Type B pancreatic cell (in vitro differentiated cells): Measurements from ENCODE around the gene PPP1R37. TPM values are rescaled to one million over a fixed set of nuclear protein-coding genes. Genes with fewer than 3 reads are reported as not detected.

Source experiments
- DNase-seq: peaks from one replicate; pipeline ENCODE4 v3.0.0; 2021; ENCODE audit warnings: mixed read lengths; ENCODE audit not compliant: unreplicated experiment; ENCODE audit errors: extremely low spot score
- H3K27ac Mint-ChIP-seq: 2 replicates; pipeline ENCODE4 v1.8.0; 2021; ENCODE audit warnings: mild to moderate bottlenecking, mixed read lengths
- H3K27me3 Mint-ChIP-seq: 2 replicates; pipeline ENCODE4 v1.8.0; 2021; ENCODE audit warnings: mixed read lengths
- H3K36me3 Mint-ChIP-seq: 2 replicates; pipeline ENCODE4 v1.8.0; 2021; ENCODE audit warnings: mixed read lengths
- H3K4me1 Mint-ChIP-seq: one replicate; pipeline ENCODE4 v1.8.0; 2021; ENCODE audit warnings: mixed read lengths; ENCODE audit not compliant: unreplicated experiment
- H3K4me3 Mint-ChIP-seq: 2 replicates; pipeline ENCODE4 v1.8.0; 2021; ENCODE audit warnings: mild to moderate bottlenecking, mixed read lengths
- H3K9me3 Mint-ChIP-seq: 2 replicates; pipeline ENCODE4 v1.8.0; 2021; ENCODE audit warnings: mixed read lengths
- total RNA-seq: library from RNA; stranded (reverse); gene quantifications from 2 replicates; pipeline ENCODE4 v1.2.1, GENCODE V29; 2021; ENCODE audit warnings: low replicate concordance
- TF ChIP-seq, protein P1 (sequence below): fragments of 200-600 bp; sonication (generic); conservative IDR thresholded peaks from 2 replicates; pipeline ENCODE4 v1.5.0; 2021; ENCODE audit warnings: antibody characterized with exemption, mild to moderate bottlenecking

The PPP1R37 gene
- total RNA-seq, 1 donor from 2014 or later: 44.7 TPM

DNA sequence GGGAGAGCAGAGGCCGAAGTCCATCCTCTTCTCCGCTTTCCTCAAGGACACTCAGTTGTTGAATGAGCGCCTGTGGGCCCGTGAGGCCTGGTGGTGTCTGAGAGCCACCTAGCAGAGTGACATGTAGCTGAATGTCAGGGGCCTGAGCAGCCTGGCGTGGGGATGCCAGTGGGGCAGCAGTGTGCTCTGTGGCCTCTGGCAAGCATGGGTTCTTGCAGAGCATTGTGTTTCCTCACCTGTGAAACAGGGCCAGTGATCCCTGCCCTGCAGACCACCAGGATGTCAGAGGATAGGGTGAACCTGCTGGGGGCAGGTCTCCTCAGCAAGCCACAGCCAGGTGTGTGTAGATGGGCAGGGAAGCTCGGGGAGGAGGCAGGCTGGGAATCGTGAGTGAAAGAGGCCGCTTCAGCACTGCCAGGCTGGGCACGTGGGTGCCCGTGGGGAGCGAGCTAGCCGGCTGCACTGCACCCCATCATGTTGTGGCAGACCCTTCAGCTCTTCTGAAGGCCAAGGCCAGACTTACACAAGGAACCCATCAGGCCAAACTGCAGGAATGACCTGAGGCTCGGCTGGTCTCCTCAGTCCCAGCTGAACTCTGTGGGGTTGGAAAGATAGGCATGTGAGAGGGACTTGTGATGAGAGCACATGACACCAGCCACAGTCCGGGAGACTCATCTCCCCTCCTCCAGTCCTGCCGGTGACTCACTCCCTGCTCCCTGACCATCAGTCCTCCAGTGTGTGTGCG, 5.0 kb downstream of the PPP1R37 start:
- H3K4me3 Mint-ChIP-seq: peak overlapping the region; percentile 75
- no peak for DNase-seq
- H3K9me3 Mint-ChIP-seq: no peaks in the 10 kb centered on the region
- TF ChIP-seq, protein P1, sequence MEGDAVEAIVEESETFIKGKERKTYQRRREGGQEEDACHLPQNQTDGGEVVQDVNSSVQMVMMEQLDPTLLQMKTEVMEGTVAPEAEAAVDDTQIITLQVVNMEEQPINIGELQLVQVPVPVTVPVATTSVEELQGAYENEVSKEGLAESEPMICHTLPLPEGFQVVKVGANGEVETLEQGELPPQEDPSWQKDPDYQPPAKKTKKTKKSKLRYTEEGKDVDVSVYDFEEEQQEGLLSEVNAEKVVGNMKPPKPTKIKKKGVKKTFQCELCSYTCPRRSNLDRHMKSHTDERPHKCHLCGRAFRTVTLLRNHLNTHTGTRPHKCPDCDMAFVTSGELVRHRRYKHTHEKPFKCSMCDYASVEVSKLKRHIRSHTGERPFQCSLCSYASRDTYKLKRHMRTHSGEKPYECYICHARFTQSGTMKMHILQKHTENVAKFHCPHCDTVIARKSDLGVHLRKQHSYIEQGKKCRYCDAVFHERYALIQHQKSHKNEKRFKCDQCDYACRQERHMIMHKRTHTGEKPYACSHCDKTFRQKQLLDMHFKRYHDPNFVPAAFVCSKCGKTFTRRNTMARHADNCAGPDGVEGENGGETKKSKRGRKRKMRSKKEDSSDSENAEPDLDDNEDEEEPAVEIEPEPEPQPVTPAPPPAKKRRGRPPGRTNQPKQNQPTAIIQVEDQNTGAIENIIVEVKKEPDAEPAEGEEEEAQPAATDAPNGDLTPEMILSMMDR: no peak
- H3K4me1 Mint-ChIP-seq: peaks cover 72% of the 10 kb centered on the region
- H3K27me3 Mint-ChIP-seq: no peaks in the 10 kb centered on the region
- peak overlapping the region; percentile 89 for H3K27ac Mint-ChIP-seq
- H3K36me3 Mint-ChIP-seq: no peaks in the 10 kb centered on the region

- TF ChIP-seq, protein P1: no peak
- peaks cover 72% of the 10 kb centered on the region for H3K4me1 Mint-ChIP-seq
- peak overlapping the region; percentile 89 for H3K27ac Mint-ChIP-seq
- H3K4me3 Mint-ChIP-seq: peak overlapping the region; percentile 52
- no peaks in the 10 kb centered on the region for H3K27me3 Mint-ChIP-seq
- H3K36me3 Mint-ChIP-seq: no peaks in the 10 kb centered on the region
- no peaks in the 10 kb centered on the region for H3K9me3 Mint-ChIP-seq
- no peak for DNase-seq
These were observed 5.8 kb downstream of the PPP1R37 start for GRCh38 chr19:45098521-45099466.

DNA sequence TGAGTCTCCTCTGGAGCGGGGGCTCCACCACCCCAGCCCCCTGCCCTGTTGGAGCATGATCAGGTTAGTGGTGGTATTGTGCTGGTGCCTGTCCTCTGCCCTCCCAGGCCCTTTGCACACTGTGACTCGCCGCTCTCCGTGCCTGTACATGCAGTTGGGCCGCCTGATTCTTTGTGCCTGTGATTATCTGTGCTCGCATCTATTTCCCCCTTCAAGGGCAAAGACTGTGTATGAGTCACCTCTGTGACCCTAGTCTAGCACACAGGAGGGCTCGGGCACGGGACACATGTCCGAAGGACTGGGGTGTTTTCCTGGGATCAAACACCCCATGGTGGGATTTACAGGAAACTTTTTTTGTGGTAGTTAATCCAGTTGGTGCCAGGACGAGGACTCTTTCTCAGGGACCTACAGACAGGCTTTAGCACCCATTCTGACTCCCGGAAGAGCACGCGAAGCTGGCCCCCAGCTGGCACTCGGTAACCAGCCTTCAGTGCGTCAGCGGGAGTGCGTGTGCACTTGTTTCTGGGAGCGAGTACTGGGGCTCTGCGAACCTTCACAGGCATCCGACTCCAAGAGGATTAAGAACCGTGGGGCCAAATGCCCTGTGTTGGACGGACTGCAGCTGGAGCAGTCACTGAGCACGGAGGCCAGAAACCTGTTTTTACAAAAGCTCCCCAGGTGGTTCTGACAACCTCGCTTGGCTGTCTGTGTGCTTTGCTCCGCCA, 6.7 kb downstream of the PPP1R37 start:
- Mint-ChIP-seq H3K9me3 (no peaks in the 10 kb centered on the region), H3K27me3 (no peaks in the 10 kb centered on the region), H3K36me3 (no peaks in the 10 kb centered on the region), H3K4me3 (peak overlapping the region; percentile 45), H3K4me1 (peaks cover 72% of the 10 kb centered on the region), H3K27ac (peak overlapping the region; percentile 89)
- TF ChIP-seq, protein P1: no peak
- no peak for DNase-seq

DNA sequence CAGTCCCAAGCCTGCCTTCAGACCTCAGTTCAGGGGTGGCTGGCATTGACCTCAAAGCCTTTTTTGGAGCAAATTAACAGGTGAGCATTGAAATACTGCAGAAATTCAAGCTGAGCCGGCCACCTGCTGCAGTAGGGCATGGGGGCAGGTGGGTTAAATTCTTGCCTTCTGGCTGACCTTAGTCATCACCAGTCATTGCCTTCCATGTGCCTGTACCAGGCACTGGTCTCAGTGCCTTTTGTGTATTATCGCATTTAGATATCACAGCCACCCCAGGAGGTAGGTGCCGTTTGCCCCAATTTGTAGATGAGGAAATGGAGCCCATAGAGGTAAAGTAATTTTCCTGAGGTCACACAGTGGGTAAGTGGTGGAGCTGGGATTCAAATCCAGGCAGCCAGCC, 7.2 kb downstream of the PPP1R37 start:
- H3K4me3 Mint-ChIP-seq: peak overlapping the region; percentile 45
- H3K9me3 Mint-ChIP-seq: no peaks in the 10 kb centered on the region
- peaks cover 71% of the 10 kb centered on the region for H3K4me1 Mint-ChIP-seq
- no peaks in the 10 kb centered on the region for H3K36me3 Mint-ChIP-seq
- DNase-seq: no peak
- peak overlapping the region; percentile 89 for H3K27ac Mint-ChIP-seq
- H3K27me3 Mint-ChIP-seq: no peaks in the 10 kb centered on the region
- TF ChIP-seq, protein P1: no peak

DNA sequence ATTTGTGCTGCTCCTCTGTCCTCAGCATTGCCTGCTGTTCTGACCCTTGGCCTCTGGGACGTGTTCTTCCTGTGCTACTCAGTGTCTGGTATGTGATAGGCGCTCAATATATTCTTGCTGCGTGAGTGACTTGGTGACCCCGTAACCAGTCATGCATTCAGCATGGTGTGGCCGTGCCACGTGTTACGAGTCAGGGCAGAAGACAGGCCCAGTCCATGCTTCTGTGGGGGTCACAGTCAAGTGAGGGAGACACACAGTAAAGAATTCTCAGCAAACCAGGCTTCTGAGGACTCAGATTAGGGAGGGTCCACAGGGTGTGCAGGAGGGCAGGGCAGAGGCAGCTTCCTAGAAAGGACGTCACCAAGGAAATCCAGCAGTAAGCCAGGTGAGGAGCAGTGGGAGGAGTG, 7.9 kb downstream of the PPP1R37 start:
- Mint-ChIP-seq H3K4me3 (peak overlapping the region; percentile 45), H3K27me3 (no peaks in the 10 kb centered on the region), H3K27ac (peak overlapping the region; percentile 89), H3K9me3 (no peaks in the 10 kb centered on the region), H3K36me3 (no peaks in the 10 kb centered on the region), H3K4me1 (peaks cover 75% of the 10 kb centered on the region)
- no peak for DNase-seq
- TF ChIP-seq, protein P1: no peak
